Stimulated activated CD4-positive, alpha-beta T cell treated with anti-CD3 and anti-CD28 coated beads, Interleukin-1b, Interleukin-23, amount 100 ng/mL, for 24 hours (primary cell): ENCODE measurements around the gene FGR.
"Not testable (repeated sequence)": the region's sequence is repeated elsewhere in the genome, so short reads cannot be mapped to it uniquely, and the experiment has no call there.

ENCODE experiments used
- DNase-seq, 4 experiments: peaks; one replicate each; pipeline ENCODE4 v3.0.0-alpha.2; 2020; ENCODE audit warnings: low read depth in 4 of 4, low spot score in 1 of 4

FGR gene

GRCh38 chr1:27634985-27635367 is at the start of gene FGR:
TSS of gene FGR (minus strand) at chr1:27635185. CDS start at chr1:27623916, 11,269 bp downstream.
- DNase-seq, result no peak

GRCh38 chr1:27684176-27684575 is 49.2 kb upstream of the FGR start:
- no peak for DNase-seq

- DNase-seq, result no peak
Observed at GRCh38 chr1:27682351-27682944, 47.5 kb upstream of the FGR start.

GRCh38 chr1:27681580-27681979 is 46.6 kb upstream of the FGR start:
- not testable (repeated sequence) for DNase-seq

- DNase-seq, result not testable (repeated sequence)
Observed at GRCh38 chr1:27680225-27680791, 45.3 kb upstream of the FGR start.

GRCh38 chr1:27678747-27679146 is 43.8 kb upstream of the FGR start:
- DNase-seq, result no peak

- no peak for DNase-seq
Observed at GRCh38 chr1:27676410-27676809, 41.4 kb upstream of the FGR start.

GRCh38 chr1:27672750-27673112 is 37.7 kb upstream of the FGR start:
- DNase-seq, result no peak

GRCh38 chr1:27671964-27672749 is 37.2 kb upstream of the FGR start, which contains the start of gene IFI6:
TSS of gene IFI6 (minus strand) at chr1:27672192. CDS start at chr1:27669314, 2,878 bp downstream.
- DNase-seq, result peak; percentile 34 to 58 (median 42)

- no peak for DNase-seq
Observed at GRCh38 chr1:27669876-27670275, 34.9 kb upstream of the FGR start.

- DNase-seq, result peak; percentile 76 to 97 (median 83)
Observed at GRCh38 chr1:27668808-27669723, 34.1 kb upstream of the FGR start.

- DNase-seq, result no peak
Observed at GRCh38 chr1:27668121-27668807, 33.3 kb upstream of the FGR start.

- no peak for DNase-seq
Observed at GRCh38 chr1:27666791-27667254, 31.8 kb upstream of the FGR start.

GRCh38 chr1:27666294-27666693 is 31.3 kb upstream of the FGR start:
- DNase-seq, result no peak

GRCh38 chr1:27665016-27665651 is 30.1 kb upstream of the FGR start:
- DNase-seq, result no peak

- no peak for DNase-seq
Observed at GRCh38 chr1:27664291-27664690, 29.3 kb upstream of the FGR start.

- DNase-seq, result peak; percentile 82 to 93 (median 84)
Observed at GRCh38 chr1:27662707-27663393, 27.9 kb upstream of the FGR start.

GRCh38 chr1:27662261-27662660 is 27.3 kb upstream of the FGR start:
- DNase-seq, result no peak

- DNase-seq, result no peak
Observed at GRCh38 chr1:27661412-27662075, 26.6 kb upstream of the FGR start.
